Spleen (tissue), 13 donors: ENCODE measurements around the gene C12orf56. TPM values are rescaled to one million over a fixed set of nuclear protein-coding genes. Genes with fewer than 3 reads are reported as not detected.

Experiments used
- DNase-seq: peaks from one replicate; pipeline ENCODE4 v3.0.0-alpha.2; 2020
- H3K27ac ChIP-seq, 8 donors: fragments of 200-600 bp; sonication (generic) in 7 of 8; 1 replicate in 4 of 8; 2 replicates in 4 of 8; pipeline versions ENCODE4 v1.5.0 to v1.8.0; 2016 to 2021; ENCODE audit warnings: inconsistent platforms in 4 of 8, mild to moderate bottlenecking in 4 of 8, moderate library complexity in 1 of 8
- H3K27me3 ChIP-seq, 7 donors: fragments of 200-600 bp; sonication (generic) in 6 of 7; replicated peaks in 1 of 7; 1 replicate in 4 of 7; 2 replicates in 3 of 7; pipeline versions ENCODE4 v1.5.0 to v1.8.0; 2016 to 2021; ENCODE audit warnings: inconsistent platforms in 3 of 7, mild to moderate bottlenecking in 1 of 7
- H3K36me3 ChIP-seq, 6 donors: fragments of 200-600 bp; sonication (generic) in 5 of 6; 1 replicate in 4 of 6; 2 replicates in 2 of 6; pipeline versions ENCODE4 v1.5.0 to v1.8.0; 2016 to 2021; ENCODE audit warnings: inconsistent platforms in 2 of 6
- H3K4me1 ChIP-seq, 6 donors: fragments of 200-600 bp; sonication (generic) in 5 of 6; 1 replicate in 3 of 6; 2 replicates in 3 of 6; pipeline versions ENCODE4 v1.5.0 to v1.8.0; 2016 to 2021; ENCODE audit warnings: inconsistent platforms in 3 of 6
- H3K4me3 ChIP-seq, 8 donors: fragments of 200-600 bp; sonication (generic) in 7 of 8; 1 replicate in 4 of 8; 2 replicates in 4 of 8; pipeline versions ENCODE4 v1.5.0 to v1.8.0; 2016 to 2021; ENCODE audit warnings: inconsistent platforms in 4 of 8, mild to moderate bottlenecking in 4 of 8, moderate library complexity in 2 of 8
- H3K9me3 ChIP-seq, 8 donors: fragments of 200-600 bp; sonication (generic) in 7 of 8; 1 replicate in 4 of 8; 2 replicates in 4 of 8; pipeline versions ENCODE4 v1.5.0 to v1.8.0; 2016 to 2021; ENCODE audit warnings: inconsistent platforms in 4 of 8
- POLR2A ChIP-seq, 3 donors: fragments of 450-650 bp; IDR thresholded peaks; one replicate each; pipeline ENCODE4 v1.5.1; 2017; ENCODE audit warnings: antibody characterized with exemption in 3 of 3, mild to moderate bottlenecking in 1 of 3
- POLR2AphosphoS5 ChIP-seq, 3 donors: sonication (generic); formaldehyde crosslinking; IDR thresholded peaks; one replicate each; pipeline ENCODE4 v1.5.1; 2017; ENCODE audit warnings: antibody characterized with exemption in 3 of 3
- WGBS, 5 donors: extraction: QIAGEN DNeasy Blood & Tissue Kit in 3 of 5; methylation state at CpG; one replicate each; pipeline versions ENCODE4 v1.1.5 to v1.1.7; 2013 to 2018; 5-methylcytosine and 5-hydroxymethylcytosine counted together
- intact Hi-C: fragments of 100-400 bp; cut with DNase I; formaldehyde crosslinking; loops from one replicate; pipeline ENCODE4 v1.15.0; 2023; ENCODE audit warnings: low total_unique reads
- long read RNA-seq, 2 donors: transcript quantifications; one replicate each; lab custom pipeline, GENCODE V29; 2026
- polyA plus RNA-seq, 3 donors: library from polyadenylated mRNA; stranded (reverse); fragments of 200-250 nt; gene quantifications; one replicate each; pipeline ENCODE4 v1.2.1, GENCODE V29; 2013
- total RNA-seq, 7 donors: library from RNA; depleted of rRNA in 3 of 7; stranded (reverse); fragments of >200 nt in 3 of 7; fragmentation: NEBNext Ultra II Directional in 4 of 7; extraction: Animal tissue kit (Norgen Biotek cat#: 25700) in 4 of 7; gene quantifications; one replicate each; pipeline versions ENCODE4 v1.1.0 to v1.2.1, GENCODE V29; 2016 to 2021
- TF ChIP-seq, protein P1 (sequence below), 11 experiments: fragments of 200-600 bp in 7 of 11; fragments of 450-650 bp in 4 of 11; sonication (generic) in 4 of 11; IDR thresholded peaks in 8 of 11; conservative IDR thresholded peaks in 3 of 11; 1 replicate in 7 of 11; 2 replicates in 4 of 11; pipeline versions ENCODE4 v1.4.0 to v1.8.0; 2016 to 2021; ENCODE audit warnings: antibody characterized with exemption in 11 of 11, inconsistent platforms in 4 of 11, mild to moderate bottlenecking in 1 of 11
- donor health status: healthy with polysubstance abuse.
- donor health status: DM: no; HTN: no; CAD: no; lungs with moderate emphysema.
- donor health status: DM: no; HTN: no; CAD: no.
- donor health status: Bipolar disorder and iron deficiency.
- donor health status: healthy.
- donor health status: DM: no; HTN: no; CAD: no.
- donor health status: DM: yes; HTN: yes; CAD: no.

Gene C12orf56, protein sequence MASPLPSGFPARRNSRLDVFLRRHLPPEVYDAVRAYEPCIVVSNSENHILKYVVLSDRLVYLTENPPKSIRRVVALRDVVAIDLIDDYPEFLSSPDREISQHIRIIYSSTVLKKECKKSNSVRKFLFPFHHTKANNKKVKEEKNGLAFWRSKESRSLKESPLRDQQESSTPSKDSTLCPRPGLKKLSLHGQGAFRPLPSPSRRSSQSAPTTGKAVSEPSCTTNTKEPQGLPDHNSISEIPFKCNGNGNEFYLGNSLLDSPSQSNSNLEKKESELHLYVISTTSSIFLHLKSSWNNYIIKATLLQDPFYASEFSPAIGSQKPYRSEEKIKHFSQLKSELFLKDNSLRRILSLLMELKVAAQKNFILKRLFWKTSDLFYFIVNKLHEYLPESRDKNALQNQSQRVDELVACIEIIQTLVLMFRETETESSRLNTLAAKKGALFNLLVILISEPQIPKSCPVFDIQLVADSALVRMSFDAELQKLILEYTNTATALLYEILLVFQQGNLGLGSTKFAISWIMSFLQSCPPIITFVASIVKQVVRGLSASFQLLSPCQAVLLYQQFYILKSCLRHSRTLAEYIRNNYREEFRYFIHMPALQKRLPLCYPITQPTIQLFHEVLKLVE
- total RNA-seq (under 1 TPM in 2 of 7 donors, not detected in 5; 0.20 to 0.26 TPM), polyA plus RNA-seq (under 1 TPM in 2 of 3 donors, not detected in 1; 0.03 to 0.12 TPM)
- long read RNA-seq, donor 1, partial matches to known transcripts = 0 of 1 reads
- long read RNA-seq, donor 1, other reads (novel, unspliced or antisense) = 0 of 1 reads
- long read RNA-seq, donor 2 = 0 reads

DNA sequence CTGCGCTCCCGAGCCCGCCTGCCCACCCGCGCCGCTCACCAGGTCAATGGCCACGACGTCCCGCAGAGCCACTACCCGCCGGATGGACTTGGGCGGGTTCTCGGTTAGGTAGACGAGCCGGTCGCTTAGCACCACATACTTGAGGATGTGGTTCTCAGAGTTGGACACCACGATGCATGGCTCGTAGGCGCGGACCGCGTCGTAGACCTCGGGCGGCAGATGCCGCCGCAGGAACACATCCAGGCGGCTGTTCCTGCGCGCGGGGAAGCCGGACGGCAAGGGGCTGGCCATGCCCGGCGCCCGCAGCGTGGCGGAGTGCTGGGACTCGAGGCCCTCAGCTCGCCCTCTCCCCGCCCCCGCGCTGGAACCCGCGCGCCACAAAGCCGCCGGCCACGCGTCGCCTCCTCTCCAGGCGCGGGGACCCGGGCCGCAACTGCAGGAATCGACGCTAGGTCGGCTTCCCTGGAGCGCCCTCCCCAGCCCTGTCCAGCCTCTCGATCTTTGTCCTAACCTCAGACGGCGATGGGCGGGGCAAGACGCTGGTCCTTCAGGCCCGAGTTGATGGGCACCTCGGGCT, at the start of gene C12orf56:
TSS of gene C12orf56 (minus strand) at position 484 of the 577 bp plus-strand sequence. CDS start at position 291, 193 bp downstream.
- H3K27me3 ChIP-seq = peaks cover 0 to 32% (median 21%) of the 10 kb centered on the region in 7 donors
- H3K27ac ChIP-seq = no peak within 1 kb of the TSS
- TF ChIP-seq POLR2AphosphoS5 (IDR thresholded peaks at IDR 0.05) = no peak
- TF ChIP-seq, protein P1, sequence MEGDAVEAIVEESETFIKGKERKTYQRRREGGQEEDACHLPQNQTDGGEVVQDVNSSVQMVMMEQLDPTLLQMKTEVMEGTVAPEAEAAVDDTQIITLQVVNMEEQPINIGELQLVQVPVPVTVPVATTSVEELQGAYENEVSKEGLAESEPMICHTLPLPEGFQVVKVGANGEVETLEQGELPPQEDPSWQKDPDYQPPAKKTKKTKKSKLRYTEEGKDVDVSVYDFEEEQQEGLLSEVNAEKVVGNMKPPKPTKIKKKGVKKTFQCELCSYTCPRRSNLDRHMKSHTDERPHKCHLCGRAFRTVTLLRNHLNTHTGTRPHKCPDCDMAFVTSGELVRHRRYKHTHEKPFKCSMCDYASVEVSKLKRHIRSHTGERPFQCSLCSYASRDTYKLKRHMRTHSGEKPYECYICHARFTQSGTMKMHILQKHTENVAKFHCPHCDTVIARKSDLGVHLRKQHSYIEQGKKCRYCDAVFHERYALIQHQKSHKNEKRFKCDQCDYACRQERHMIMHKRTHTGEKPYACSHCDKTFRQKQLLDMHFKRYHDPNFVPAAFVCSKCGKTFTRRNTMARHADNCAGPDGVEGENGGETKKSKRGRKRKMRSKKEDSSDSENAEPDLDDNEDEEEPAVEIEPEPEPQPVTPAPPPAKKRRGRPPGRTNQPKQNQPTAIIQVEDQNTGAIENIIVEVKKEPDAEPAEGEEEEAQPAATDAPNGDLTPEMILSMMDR (IDR thresholded peaks at IDR 0.05 in 8 of 11, conservative IDR thresholded peaks at IDR 0.05 in 3 of 11) = peak in 1 of 11 experiments; percentile 8
- intact Hi-C loops = no loop called here
- 3 to 12% (median 4%) methylated on average over 11 to 66 of the region's 66 CpGs for WGBS, 5 donors
- H3K36me3 ChIP-seq = no peaks in the 10 kb centered on the region
- H3K4me3 ChIP-seq = peak within 1 kb of the TSS; percentile 20 to 67 (median 34)
- H3K4me1 ChIP-seq = peaks cover 0 to 14% (median 9%) of the 10 kb centered on the region in 6 donors
- H3K9me3 ChIP-seq = no peaks in the 10 kb centered on the region
- DNase-seq = peak; percentile 77

DNA sequence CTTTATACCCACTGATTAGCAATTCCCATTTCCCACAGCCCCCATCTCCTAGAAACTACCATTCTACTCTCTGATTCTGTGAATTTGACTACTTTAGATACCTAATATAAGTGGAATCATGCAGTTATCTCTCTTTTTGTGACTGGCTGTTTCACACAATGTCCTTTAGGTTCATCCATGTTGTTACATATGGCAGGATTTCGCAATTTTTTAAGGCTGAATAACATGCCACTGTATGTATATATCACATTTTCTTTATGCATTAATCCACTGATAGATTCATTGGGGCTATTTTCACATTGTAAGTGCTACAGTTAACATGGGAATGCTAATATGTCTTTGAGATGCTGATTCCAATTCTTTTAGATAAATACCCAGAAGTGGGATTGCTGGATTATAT, 49.5 kb upstream of the C12orf56 start:
- intact Hi-C loops = no loop called here
- Histone ChIP-seq H3K4me1 (no peaks in the 10 kb centered on the region), H3K9me3 (no peaks in the 10 kb centered on the region), H3K27ac (no peak overlapping the region), H3K4me3 (no peak overlapping the region), H3K36me3 (peaks cover 0 to 97% (median 60%) of the 10 kb centered on the region in 6 donors), H3K27me3 (no peaks in the 10 kb centered on the region)
- TF ChIP-seq POLR2AphosphoS5 (IDR thresholded peaks at IDR 0.05) (no peak), POLR2A (IDR thresholded peaks at IDR 0.05) (no peak)
- TF ChIP-seq, protein P1 (IDR thresholded peaks at IDR 0.05 in 8 of 11, conservative IDR thresholded peaks at IDR 0.05 in 3 of 11) = no peak
- DNase-seq = no peak
- 95 to 100% (median 97%) methylated on average over 1 of the region's 1 CpG for WGBS, 5 donors

DNA sequence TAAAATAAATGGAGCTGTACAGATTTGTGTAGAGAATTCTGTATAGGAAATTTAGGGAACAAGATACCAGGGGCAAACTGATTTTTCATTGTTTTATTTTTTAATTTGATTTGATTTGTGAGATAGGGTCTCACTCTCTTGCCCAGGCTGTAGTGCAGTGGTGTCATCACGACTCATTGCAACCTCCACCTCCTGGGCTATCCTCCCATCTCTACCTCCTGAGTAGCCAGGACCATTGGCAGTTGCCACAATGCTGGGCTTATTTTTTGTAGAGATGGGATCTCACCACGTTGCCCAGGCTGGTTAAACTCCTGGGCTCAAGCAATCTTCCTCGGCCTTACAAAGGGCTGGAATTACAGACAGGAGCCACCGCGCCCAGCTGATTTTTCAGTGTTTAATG, 43.4 kb upstream of the C12orf56 start:
- H3K4me3 ChIP-seq = no peak overlapping the region
- H3K27ac ChIP-seq = no peak overlapping the region
- TF ChIP-seq, protein P1 (IDR thresholded peaks at IDR 0.05 in 8 of 11, conservative IDR thresholded peaks at IDR 0.05 in 3 of 11) = no peak
- TF ChIP-seq POLR2AphosphoS5 (IDR thresholded peaks at IDR 0.05) (no peak), POLR2A (IDR thresholded peaks at IDR 0.05) (no peak)
- H3K36me3 ChIP-seq = peaks cover 0 to 100% (median 87%) of the 10 kb centered on the region in 6 donors
- H3K9me3 ChIP-seq = no peaks in the 10 kb centered on the region
- no peaks in the 10 kb centered on the region for H3K27me3 ChIP-seq
- WGBS, 5 donors = 93 to 99% (median 96%) methylated on average over 5 of the region's 5 CpGs
- intact Hi-C loops = no loop called here
- H3K4me1 ChIP-seq = no peaks in the 10 kb centered on the region
- no peak for DNase-seq
